Body of pancreas (tissue), 4 donors: Measurements from ENCODE around the gene UBQLN2. TPM values are rescaled to one million over a fixed set of nuclear protein-coding genes. Genes with fewer than 3 reads are reported as not detected.

Experiments
- ATAC-seq: fragments of 150-250 bp; one replicate; pipeline ENCODE4 v1.9.1; 2016
- DNase-seq, 4 donors: peaks; one replicate each; pipeline ENCODE4 v3.0.0-alpha.2; 2019
- H3K27ac ChIP-seq, 4 donors: fragments of 200-600 bp; sonication (generic); 1 replicate in 3 of 4; 2 replicates in 1 of 4; pipeline versions ENCODE4 v1.5.1 to v1.6.1; 2016 to 2019; ENCODE audit warnings: mild to moderate bottlenecking in 1 of 4, mixed read lengths in 1 of 4, moderate library complexity in 1 of 4
- H3K27me3 ChIP-seq, 2 donors: fragments of 200-600 bp; sonication (generic); one replicate each; pipeline ENCODE4 v1.6.0; 2016; ENCODE audit warnings: mild to moderate bottlenecking in 1 of 2
- H3K36me3 ChIP-seq, 2 donors: fragments of 200-600 bp; sonication (generic); replicated peaks in 1 of 2; 2 replicates each; pipeline ENCODE4 v1.5.1; 2016; ENCODE audit warnings: low read depth in 2 of 2; ENCODE audit not compliant: insufficient read depth in 1 of 2
- H3K4me1 ChIP-seq: fragments of 200-600 bp; sonication (generic); one replicate; pipeline ENCODE4 v1.6.0; 2016
- H3K4me3 ChIP-seq, 2 donors: fragments of 200-600 bp; sonication (generic); 1 replicate in 1 of 2; 2 replicates in 1 of 2; pipeline ENCODE4 v1.5.1; 2016 to 2019
- H3K9me3 ChIP-seq, 3 donors: fragments of 200-600 bp; sonication (generic); 1 replicate in 2 of 3; 2 replicates in 1 of 3; pipeline ENCODE4 v1.5.1; 2016
- POLR2A ChIP-seq, 3 donors: fragments of 450-650 bp; IDR thresholded peaks; one replicate each; pipeline ENCODE4 v1.6.1; 2016; ENCODE audit warnings: antibody characterized with exemption in 3 of 3, mild to moderate bottlenecking in 2 of 3
- WGBS, 2 donors: methylation state at CpG; one replicate each; pipeline ENCODE4 v1.1.5; 2017; 5-methylcytosine and 5-hydroxymethylcytosine counted together
- intact Hi-C: fragments of 100-400 bp; cut with DNase I; formaldehyde crosslinking; loops from one replicate; pipeline ENCODE4 v1.15.1; 2023
- total RNA-seq, 2 donors: library from RNA; depleted of rRNA; stranded (reverse); fragments of >200 nt; gene quantifications; one replicate each; pipeline ENCODE4 v1.1.0, GENCODE V29; 2016
- TF ChIP-seq, protein P1 (sequence below), 7 experiments: fragments of 450-650 bp in 4 of 7; fragments of 200-600 bp in 3 of 7; sonication (generic) in 3 of 7; IDR thresholded peaks; one replicate each; pipeline ENCODE4 v1.5.1; 2016 to 2019; ENCODE audit warnings: antibody characterized with exemption in 7 of 7

The UBQLN2 gene
- total RNA-seq, 2 donors from 2014 or later, result 7.9 to 8.6 TPM

GRCh38 chrX:56554870-56555269 lies 8.6 kb upstream of the UBQLN2 start:
- Histone ChIP-seq H3K9me3 (no peaks in the 10 kb centered on the region), H3K4me3 (no peak overlapping the region), H3K4me1 (no peaks in the 10 kb centered on the region), H3K27me3 (no peaks in the 10 kb centered on the region), H3K27ac (no peak overlapping the region), H3K36me3 (no peaks in the 10 kb centered on the region)
- no peak for TF ChIP-seq POLR2A (IDR thresholded peaks at IDR 0.05)
- TF ChIP-seq, protein P1, sequence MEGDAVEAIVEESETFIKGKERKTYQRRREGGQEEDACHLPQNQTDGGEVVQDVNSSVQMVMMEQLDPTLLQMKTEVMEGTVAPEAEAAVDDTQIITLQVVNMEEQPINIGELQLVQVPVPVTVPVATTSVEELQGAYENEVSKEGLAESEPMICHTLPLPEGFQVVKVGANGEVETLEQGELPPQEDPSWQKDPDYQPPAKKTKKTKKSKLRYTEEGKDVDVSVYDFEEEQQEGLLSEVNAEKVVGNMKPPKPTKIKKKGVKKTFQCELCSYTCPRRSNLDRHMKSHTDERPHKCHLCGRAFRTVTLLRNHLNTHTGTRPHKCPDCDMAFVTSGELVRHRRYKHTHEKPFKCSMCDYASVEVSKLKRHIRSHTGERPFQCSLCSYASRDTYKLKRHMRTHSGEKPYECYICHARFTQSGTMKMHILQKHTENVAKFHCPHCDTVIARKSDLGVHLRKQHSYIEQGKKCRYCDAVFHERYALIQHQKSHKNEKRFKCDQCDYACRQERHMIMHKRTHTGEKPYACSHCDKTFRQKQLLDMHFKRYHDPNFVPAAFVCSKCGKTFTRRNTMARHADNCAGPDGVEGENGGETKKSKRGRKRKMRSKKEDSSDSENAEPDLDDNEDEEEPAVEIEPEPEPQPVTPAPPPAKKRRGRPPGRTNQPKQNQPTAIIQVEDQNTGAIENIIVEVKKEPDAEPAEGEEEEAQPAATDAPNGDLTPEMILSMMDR (IDR thresholded peaks at IDR 0.05), result no peak
- intact Hi-C loops, result no loop called here
- ATAC-seq (no peak), DNase-seq (peak in 1 of 4 donors; percentile 2)
- WGBS, 2 donors, result 61 to 75% methylated on average over 3 to 4 of the region's 4 CpGs

DNA sequence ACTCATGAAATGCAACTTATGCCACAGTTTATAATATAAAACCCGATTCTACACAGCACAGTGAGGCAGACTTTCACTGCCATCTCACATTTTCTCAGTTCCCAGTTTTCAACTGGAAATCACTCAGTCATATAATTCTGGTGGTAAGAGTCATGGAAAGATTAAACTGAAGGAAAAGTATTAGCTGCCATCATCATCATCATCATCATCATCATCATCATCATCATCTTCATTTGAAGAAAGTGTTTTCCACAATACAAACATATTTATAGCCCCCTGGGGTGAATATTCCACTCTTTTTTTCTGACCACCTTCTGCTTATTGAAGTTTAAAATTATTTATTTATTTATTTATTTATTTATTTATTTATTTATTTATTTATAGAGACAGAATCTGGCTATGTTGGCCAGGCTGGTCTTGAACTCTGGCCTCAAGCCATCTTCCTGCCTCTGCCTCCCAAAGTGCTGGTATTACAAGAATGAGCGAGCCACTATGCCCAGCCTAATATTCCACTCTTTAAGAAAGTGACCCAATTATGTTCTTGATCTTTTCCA lies 6.0 kb upstream of the UBQLN2 start:
- Histone ChIP-seq H3K36me3 (no peaks in the 10 kb centered on the region), H3K27ac (no peak overlapping the region), H3K27me3 (no peaks in the 10 kb centered on the region), H3K4me1 (no peaks in the 10 kb centered on the region), H3K9me3 (no peaks in the 10 kb centered on the region), H3K4me3 (no peak overlapping the region)
- WGBS, 2 donors, result 75 to 84% methylated on average over 2 of the region's 2 CpGs
- DNase-seq (no peak), ATAC-seq (no peak)
- intact Hi-C loops, result no loop called here
- no peak for TF ChIP-seq POLR2A (IDR thresholded peaks at IDR 0.05)

GRCh38 chrX:56564164-56564885 lies 898 bp downstream of the UBQLN2 start:
- WGBS, 2 donors, result 0% methylated on average over 21 of the region's 23 CpGs; no CpG with 5 or more reads in 1 of the 2 donors
- TF ChIP-seq, protein P1 (IDR thresholded peaks at IDR 0.05), result no peak
- TF ChIP-seq POLR2A (IDR thresholded peaks at IDR 0.05), result no peak
- H3K36me3 ChIP-seq, result no peaks in the 10 kb centered on the region
- intact Hi-C loops, result no loop called here
- H3K27me3 ChIP-seq, result no peaks in the 10 kb centered on the region
- ATAC-seq, result peak; percentile 21
- peak overlapping the region; percentile 25 to 43 for H3K4me3 ChIP-seq
- no peaks in the 10 kb centered on the region for H3K9me3 ChIP-seq
- peak overlapping the region; percentile 84 to 97 (median 88) for H3K27ac ChIP-seq
- peak in 3 of 4 donors; percentile 14 to 25 (median 15) for DNase-seq
- peaks cover 7% of the 10 kb centered on the region for H3K4me1 ChIP-seq

DNA sequence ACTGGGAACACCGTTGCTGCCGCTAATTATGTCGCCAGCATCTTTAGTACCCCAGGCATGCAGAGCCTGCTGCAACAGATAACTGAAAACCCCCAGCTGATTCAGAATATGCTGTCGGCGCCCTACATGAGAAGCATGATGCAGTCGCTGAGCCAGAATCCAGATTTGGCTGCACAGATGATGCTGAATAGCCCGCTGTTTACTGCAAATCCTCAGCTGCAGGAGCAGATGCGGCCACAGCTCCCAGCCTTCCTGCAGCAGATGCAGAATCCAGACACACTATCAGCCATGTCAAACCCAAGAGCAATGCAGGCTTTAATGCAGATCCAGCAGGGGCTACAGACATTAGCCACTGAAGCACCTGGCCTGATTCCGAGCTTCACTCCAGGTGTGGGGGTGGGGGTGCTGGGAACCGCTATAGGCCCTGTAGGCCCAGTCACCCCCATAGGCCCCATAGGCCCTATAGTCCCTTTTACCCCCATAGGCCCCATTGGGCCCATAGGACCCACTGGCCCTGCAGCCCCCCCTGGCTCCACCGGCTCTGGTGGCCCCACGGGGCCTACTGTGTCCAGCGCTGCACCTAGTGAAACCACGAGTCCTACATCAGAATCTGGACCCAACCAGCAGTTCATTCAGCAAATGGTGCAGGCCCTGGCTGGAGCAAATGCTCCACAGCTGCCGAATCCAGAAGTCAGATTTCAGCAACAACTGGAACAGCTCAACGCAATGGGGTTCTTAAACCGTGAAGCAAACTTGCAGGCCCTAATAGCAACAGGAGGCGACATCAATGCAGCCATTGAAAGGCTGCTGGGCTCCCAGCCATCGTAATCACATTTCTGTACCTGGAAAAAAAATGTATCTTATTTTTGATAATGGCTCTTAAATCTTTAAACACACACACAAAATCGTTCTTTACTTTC lies 1.8 kb downstream of the UBQLN2 start:
- Histone ChIP-seq H3K27me3 (no peaks in the 10 kb centered on the region), H3K4me1 (peaks cover 7% of the 10 kb centered on the region), H3K36me3 (no peaks in the 10 kb centered on the region), H3K27ac (peak overlapping the region in 1 of 4 donors; percentile 92), H3K4me3 (peak overlapping the region in 1 of 2 donors; percentile 27), H3K9me3 (no peaks in the 10 kb centered on the region)
- WGBS, 2 donors, result 0 to 10% methylated on average over 3 to 16 of the region's 20 CpGs
- intact Hi-C loops, result no loop called here
- DNase-seq (peak in 1 of 4 donors; percentile 1), ATAC-seq (no peak)
- TF ChIP-seq POLR2A (IDR thresholded peaks at IDR 0.05), result no peak
- TF ChIP-seq, protein P1 (IDR thresholded peaks at IDR 0.05), result no peak
